ENCODE data around the gene LIX1.

LIX1 gene

GRCh38 chr5:97112230-97112629 lies 30.2 kb downstream of the LIX1 start:
- FAIRE-seq (no peak), DNase-seq (ENCODE audit: insufficient read length, low spot score) (no peak)
- TF ChIP-seq POLR2A (IDR thresholded peaks at IDR 0.05; ENCODE audit: low read depth, low read length) (no peak), TAF1 (IDR thresholded peaks at IDR 0.05; ENCODE audit: low read depth, low read length) (no peak)

GRCh38 chr5:97111616-97112015 lies 30.8 kb downstream of the LIX1 start:
- TF ChIP-seq PAX5 (IDR thresholded peaks at IDR 0.05; ENCODE audit: insufficient read depth, low read length, severe bottlenecking) (no peak), POLR2A (IDR thresholded peaks at IDR 0.05; ENCODE audit: low read depth, low read length) (no peak), POLR2AphosphoS5 (IDR thresholded peaks at IDR 0.05; ENCODE audit: low read depth, low read length) (no peak)
- FAIRE-seq (no peak), DNase-seq (ENCODE audit: insufficient read length, low spot score) (no peak)

- FAIRE-seq, result no peak
- TF ChIP-seq TAF1 (IDR thresholded peaks at IDR 0.05; ENCODE audit: low read depth, low read length), result no peak
- TF ChIP-seq POLR2AphosphoS5 (IDR thresholded peaks at IDR 0.05; ENCODE audit: low read depth, low read length), result no peak
- TF ChIP-seq SPI1 (IDR thresholded peaks at IDR 0.05; ENCODE audit: low read depth, low read length), result no peak
- TF ChIP-seq POLR2A (IDR thresholded peaks at IDR 0.05; ENCODE audit: low read depth, low read length), result no peak
- no peak for TF ChIP-seq PAX5 (IDR thresholded peaks at IDR 0.05; ENCODE audit: insufficient read depth, low read length, severe bottlenecking)
- no peak for TF ChIP-seq POU2F2 (IDR thresholded peaks at IDR 0.05; ENCODE audit: low read depth, low read length)
- no peak for DNase-seq (ENCODE audit: insufficient read length, low spot score)
Measured at GRCh38 chr5:97111004-97111403, 31.4 kb downstream of the LIX1 start.

- TF ChIP-seq POU2F2 (IDR thresholded peaks at IDR 0.05; ENCODE audit: low read depth, low read length) (no peak), POLR2A (IDR thresholded peaks at IDR 0.05; ENCODE audit: low read depth, low read length) (no peak)
- no peak for DNase-seq (ENCODE audit: insufficient read length, low spot score)
- no peak for FAIRE-seq
Measured at GRCh38 chr5:97107318-97107717, 35.1 kb downstream of the LIX1 start.

- FAIRE-seq (no peak), DNase-seq (ENCODE audit: insufficient read length, low spot score) (no peak)
- TF ChIP-seq POLR2A (IDR thresholded peaks at IDR 0.05; ENCODE audit: low read depth, low read length) (no peak), SPI1 (IDR thresholded peaks at IDR 0.05; ENCODE audit: low read depth, low read length) (no peak), PAX5 (IDR thresholded peaks at IDR 0.05; ENCODE audit: insufficient read depth, low read length, severe bottlenecking) (no peak), POLR2AphosphoS5 (IDR thresholded peaks at IDR 0.05; ENCODE audit: low read depth, low read length) (no peak), POU2F2 (IDR thresholded peaks at IDR 0.05; ENCODE audit: low read depth, low read length) (no peak), TAF1 (IDR thresholded peaks at IDR 0.05; ENCODE audit: low read depth, low read length) (no peak)
Measured at GRCh38 chr5:97106216-97106581, 36.2 kb downstream of the LIX1 start.

- FAIRE-seq, result no peak
- TF ChIP-seq PAX5 (IDR thresholded peaks at IDR 0.05; ENCODE audit: insufficient read depth, low read length, severe bottlenecking) (no peak), TAF1 (IDR thresholded peaks at IDR 0.05; ENCODE audit: low read depth, low read length) (no peak), POLR2A (IDR thresholded peaks at IDR 0.05; ENCODE audit: low read depth, low read length) (no peak), POLR2AphosphoS5 (IDR thresholded peaks at IDR 0.05; ENCODE audit: low read depth, low read length) (no peak), SPI1 (IDR thresholded peaks at IDR 0.05; ENCODE audit: low read depth, low read length) (no peak), POU2F2 (IDR thresholded peaks at IDR 0.05; ENCODE audit: low read depth, low read length) (no peak)
- no peak for DNase-seq (ENCODE audit: insufficient read length, low spot score)
Measured at GRCh38 chr5:97105501-97106215, 36.8 kb downstream of the LIX1 start.

GRCh38 chr5:97102010-97102470 lies 40.4 kb downstream of the LIX1 start:
- FAIRE-seq (no peak), DNase-seq (ENCODE audit: insufficient read length, low spot score) (no peak)
- TF ChIP-seq POLR2A (IDR thresholded peaks at IDR 0.05; ENCODE audit: low read depth, low read length) (no peak), PAX5 (IDR thresholded peaks at IDR 0.05; ENCODE audit: insufficient read depth, low read length, severe bottlenecking) (no peak), SPI1 (IDR thresholded peaks at IDR 0.05; ENCODE audit: low read depth, low read length) (no peak), POLR2AphosphoS5 (IDR thresholded peaks at IDR 0.05; ENCODE audit: low read depth, low read length) (no peak), TAF1 (IDR thresholded peaks at IDR 0.05; ENCODE audit: low read depth, low read length) (no peak)

GRCh38 chr5:97101189-97101910 lies 41.1 kb downstream of the LIX1 start:
- no peak for TF ChIP-seq POLR2AphosphoS5 (IDR thresholded peaks at IDR 0.05; ENCODE audit: low read depth, low read length)
- TF ChIP-seq PAX5 (IDR thresholded peaks at IDR 0.05; ENCODE audit: insufficient read depth, low read length, severe bottlenecking), result no peak
- TF ChIP-seq POLR2A (IDR thresholded peaks at IDR 0.05; ENCODE audit: low read depth, low read length), result no peak
- no peak for TF ChIP-seq POU2F2 (IDR thresholded peaks at IDR 0.05; ENCODE audit: low read depth, low read length)
- no peak for TF ChIP-seq SPI1 (IDR thresholded peaks at IDR 0.05; ENCODE audit: low read depth, low read length)
- TF ChIP-seq TAF1 (IDR thresholded peaks at IDR 0.05; ENCODE audit: low read depth, low read length), result no peak
- FAIRE-seq (no peak), DNase-seq (ENCODE audit: insufficient read length, low spot score) (no peak)

- TF ChIP-seq POU2F2 (IDR thresholded peaks at IDR 0.05; ENCODE audit: low read depth, low read length) (no peak), TAF1 (IDR thresholded peaks at IDR 0.05; ENCODE audit: low read depth, low read length) (no peak), PAX5 (IDR thresholded peaks at IDR 0.05; ENCODE audit: insufficient read depth, low read length, severe bottlenecking) (no peak), POLR2A (IDR thresholded peaks at IDR 0.05; ENCODE audit: low read depth, low read length) (no peak), SPI1 (IDR thresholded peaks at IDR 0.05; ENCODE audit: low read depth, low read length) (no peak), POLR2AphosphoS5 (IDR thresholded peaks at IDR 0.05; ENCODE audit: low read depth, low read length) (no peak)
- FAIRE-seq (no peak), DNase-seq (ENCODE audit: insufficient read length, low spot score) (no peak)
Measured at GRCh38 chr5:97100476-97100875, 41.9 kb downstream of the LIX1 start.

- FAIRE-seq (peak; percentile 80), DNase-seq (ENCODE audit: insufficient read length, low spot score) (no peak)
- TF ChIP-seq POU2F2 (IDR thresholded peaks at IDR 0.05; ENCODE audit: low read depth, low read length) (no peak), TAF1 (IDR thresholded peaks at IDR 0.05; ENCODE audit: low read depth, low read length) (no peak), SPI1 (IDR thresholded peaks at IDR 0.05; ENCODE audit: low read depth, low read length) (no peak), PAX5 (IDR thresholded peaks at IDR 0.05; ENCODE audit: insufficient read depth, low read length, severe bottlenecking) (no peak), POLR2A (IDR thresholded peaks at IDR 0.05; ENCODE audit: low read depth, low read length) (no peak), POLR2AphosphoS5 (IDR thresholded peaks at IDR 0.05; ENCODE audit: low read depth, low read length) (no peak)
Measured at GRCh38 chr5:97098922-97099321, 43.5 kb downstream of the LIX1 start.

All from GM12891 (cell line).